HG02588 (cell line): ENCODE results near the gene CEP43.

Experiments
- ATAC-seq: cut with Tn5 transposase; IDR thresholded peaks from one replicate; pipeline ENCODE4 v1.9.1; 2021; ENCODE audit warnings: mild to moderate bottlenecking, moderate library complexity; ENCODE audit not compliant: unreplicated experiment

Gene CEP43

DNA sequence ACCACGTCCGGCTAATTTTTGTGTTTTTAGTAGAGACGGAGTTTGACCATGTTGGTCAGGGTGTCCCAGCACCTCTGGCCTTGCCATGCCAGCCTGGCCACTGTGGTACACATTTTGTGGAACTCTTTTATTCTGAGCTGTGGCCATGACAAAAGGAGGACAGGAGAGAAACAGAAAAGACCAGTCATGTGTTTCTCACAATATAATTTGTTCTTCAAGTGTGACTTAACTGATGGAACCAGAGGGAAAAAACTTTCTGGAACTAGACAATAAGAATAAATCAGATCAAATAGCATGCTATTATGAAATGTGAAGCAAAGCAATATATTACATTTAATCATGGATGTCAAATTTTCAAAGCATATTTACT, 38.6 kb upstream of the CEP43 start:
- no peak for ATAC-seq

DNA sequence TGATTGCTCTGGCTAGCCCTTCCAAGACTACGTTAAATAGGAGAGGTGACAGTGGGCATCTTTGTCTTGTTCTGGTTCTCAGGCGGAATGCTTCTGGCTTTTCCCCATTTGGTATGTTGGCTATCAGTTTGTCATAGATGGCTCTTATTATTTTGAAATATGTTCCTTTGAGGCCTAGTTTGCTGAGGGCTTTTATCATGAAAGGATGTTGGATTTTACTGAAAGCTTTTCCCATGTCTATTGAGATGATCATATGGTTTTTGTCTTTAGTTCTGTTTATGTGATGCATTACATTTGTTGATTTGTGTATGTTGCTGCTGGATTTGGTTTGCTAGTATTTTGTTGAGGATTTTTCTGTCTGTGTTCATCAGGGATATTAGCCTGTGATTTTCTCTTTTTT, 32.9 kb upstream of the CEP43 start:
- no peak for ATAC-seq

DNA sequence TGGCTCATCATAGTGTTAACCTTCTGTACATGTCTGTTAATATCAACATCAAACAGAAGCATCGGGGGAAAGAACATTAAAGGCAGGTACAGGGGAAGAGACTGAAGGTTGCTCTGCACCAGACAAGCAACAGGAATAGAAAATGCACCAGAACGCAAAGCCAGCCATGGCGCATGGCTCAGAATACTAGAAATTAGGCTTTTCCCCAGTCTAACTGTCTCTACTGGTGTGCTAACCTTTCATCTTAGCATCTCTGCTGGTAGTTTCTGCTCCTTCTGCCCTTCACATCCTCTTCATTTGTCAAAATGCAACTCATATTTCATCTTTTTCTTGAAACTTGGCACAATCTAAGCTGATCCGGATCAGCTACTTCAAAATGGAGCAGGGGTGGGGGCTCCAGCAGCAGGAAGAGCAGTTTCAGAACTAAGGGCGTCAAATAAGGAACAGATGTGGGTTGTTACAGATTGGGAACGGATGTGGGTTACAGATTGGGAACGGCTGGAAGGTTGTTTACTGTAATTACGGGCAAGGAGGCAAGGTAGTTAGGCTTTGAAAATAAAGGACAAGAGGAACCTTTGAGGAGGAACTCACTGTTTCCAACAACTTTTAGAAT, 29.7 kb upstream of the CEP43 start:
- ATAC-seq = no peak

DNA sequence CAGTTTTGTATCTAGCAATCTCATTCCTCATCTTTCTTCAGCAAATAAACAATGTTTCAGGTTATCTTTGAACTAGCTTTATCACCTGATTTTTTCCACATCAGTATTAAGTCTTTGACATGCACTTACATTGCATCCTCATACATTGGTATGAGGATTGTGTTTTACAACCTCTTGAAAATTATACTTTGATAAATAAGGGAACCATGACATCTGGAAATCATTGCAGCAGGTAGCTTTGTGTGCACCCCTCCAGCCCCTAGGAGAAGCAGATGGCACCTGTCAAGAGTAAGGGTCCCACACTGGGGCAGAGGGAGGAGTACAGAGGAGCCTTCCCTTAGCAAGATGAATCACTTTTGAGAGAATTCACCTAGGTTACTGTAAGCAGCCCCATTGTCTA, 29.1 kb upstream of the CEP43 start:
- ATAC-seq = no peak

DNA sequence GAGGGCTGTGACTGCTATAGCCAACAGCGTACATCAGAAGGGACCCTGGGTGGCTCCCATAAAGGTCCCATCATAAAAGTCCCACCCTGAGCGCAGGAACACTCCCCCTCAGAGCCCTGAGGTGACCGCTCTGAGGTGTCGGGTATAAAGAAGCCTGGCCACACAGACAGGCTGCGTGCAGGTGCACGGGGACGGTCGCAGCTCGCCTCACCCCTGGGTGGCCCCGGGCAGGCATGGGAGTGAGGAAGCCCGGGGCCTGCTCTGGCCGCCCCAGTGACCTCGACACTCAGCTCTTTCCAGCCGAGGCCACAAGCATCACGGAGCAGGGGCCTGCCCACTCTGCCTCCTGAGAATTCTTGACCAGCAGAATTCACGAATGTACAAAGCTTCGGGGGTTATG, 28.4 kb upstream of the CEP43 start:
- ATAC-seq = no peak

DNA sequence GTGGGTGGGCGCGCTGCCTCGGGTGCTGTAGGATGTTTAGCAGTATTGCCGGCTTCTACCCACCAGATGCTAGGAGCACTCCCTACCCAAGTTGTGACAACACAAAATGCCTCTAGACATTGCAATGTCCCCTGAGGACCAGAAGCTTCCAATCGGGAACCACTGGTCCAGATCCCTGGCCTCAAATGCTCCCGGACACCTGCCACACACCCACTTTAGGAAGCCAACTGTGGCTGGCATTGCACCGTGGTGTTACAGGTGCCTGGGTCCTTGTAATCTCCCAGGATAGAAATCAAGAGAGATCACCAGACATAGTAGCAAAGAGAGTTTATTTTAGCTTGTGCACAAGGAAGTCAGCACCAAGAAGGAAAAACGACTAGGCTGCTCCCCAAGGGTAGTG, 27.9 kb upstream of the CEP43 start:
- no peak for ATAC-seq

DNA sequence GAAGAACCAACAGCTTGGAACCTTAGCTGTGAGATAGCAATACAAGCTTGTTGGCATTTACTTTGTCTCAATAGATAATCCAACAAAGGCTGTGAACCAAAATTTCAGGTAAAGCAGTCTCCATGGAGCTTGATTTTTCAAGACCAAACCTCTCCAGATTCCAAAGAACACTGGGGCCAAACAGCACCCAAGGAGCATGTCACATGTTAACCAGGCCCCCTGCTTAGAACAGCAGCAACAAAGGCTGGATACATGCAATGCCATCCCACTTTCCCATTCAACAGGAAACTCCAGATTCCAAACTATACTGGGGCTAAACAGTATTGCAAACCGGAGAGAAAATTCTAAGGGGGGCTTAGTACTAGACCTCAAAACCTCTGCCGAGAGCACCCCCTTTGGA, 27.1 kb upstream of the CEP43 start:
- no peak for ATAC-seq

DNA sequence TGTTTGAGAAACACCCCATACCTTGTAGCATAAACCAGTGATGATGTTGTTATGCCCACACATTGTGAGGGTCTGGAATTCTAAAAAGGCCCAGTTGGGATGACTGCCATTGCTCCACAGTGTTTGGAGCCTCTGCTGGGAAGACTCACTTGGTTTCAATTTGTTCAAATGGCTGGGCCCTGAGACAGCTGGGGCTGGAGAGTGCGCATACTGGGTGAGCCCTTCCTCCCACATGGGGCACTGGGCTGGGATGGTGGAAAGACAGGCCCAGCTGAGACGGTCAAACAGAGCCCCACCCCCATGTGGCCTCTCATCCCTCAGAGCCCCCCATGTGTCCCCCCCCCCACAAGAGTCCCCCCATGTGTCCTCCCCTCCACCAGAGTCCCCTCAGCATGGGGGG, 22.6 kb upstream of the CEP43 start:
- ATAC-seq = no peak

DNA sequence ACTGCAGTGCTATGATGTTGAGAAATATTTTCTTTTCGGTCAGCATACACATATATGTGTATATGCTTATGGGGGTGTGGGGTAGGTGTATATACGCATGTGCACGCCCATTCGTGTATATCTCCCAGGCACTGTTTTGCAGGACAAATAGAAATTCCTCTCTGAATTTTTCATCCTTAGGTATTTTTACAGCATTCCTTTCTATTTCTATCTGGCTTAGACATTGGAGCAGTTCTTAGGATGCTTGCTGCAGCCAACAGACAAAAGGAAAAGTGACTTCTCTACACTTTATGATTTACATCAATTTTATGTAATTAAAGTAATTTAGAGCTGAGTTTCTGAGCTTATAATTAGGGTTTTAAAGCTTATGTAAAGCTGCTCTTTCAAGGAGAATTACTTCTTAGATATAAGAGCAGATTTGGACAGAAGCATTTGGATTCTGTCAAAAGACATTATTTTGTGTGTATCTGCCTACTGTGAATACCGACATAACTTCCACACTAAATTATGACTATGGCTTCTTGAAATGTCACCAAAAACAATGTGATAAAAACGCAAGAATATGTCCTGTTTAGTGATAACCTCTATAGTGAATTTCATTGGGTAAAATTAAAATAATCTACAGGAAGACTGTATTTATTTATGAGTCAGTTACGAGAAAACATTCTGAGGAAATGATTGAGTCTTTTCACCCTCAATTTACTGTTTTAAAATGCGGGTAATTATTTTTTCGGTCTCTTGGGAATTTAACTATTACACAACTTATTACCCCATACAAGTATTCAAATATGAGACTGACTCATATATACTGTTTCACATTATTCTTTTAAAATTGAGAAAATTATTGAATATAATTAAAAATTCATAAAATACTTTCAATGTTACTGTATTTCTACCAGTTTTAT, 21.3 kb upstream of the CEP43 start:
- no peak for ATAC-seq

DNA sequence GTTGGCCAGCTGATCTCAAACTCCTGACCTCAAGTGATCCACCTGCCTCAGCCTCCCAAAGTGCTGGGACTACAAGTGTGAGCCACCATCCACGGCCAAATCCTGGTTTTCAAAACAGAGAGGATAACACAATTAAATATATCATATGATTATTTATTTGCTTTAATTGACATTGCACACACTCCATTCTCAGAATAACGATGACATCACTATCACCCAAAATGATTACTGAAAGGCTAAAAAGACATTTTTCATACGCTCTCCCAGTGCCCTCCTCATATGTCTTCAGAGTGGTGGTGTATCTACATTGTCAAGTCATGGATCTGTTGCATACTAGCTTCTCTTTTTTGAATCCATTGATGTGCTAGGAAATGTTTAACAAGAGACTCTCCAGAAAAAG, 18.5 kb upstream of the CEP43 start:
- no peak for ATAC-seq

DNA sequence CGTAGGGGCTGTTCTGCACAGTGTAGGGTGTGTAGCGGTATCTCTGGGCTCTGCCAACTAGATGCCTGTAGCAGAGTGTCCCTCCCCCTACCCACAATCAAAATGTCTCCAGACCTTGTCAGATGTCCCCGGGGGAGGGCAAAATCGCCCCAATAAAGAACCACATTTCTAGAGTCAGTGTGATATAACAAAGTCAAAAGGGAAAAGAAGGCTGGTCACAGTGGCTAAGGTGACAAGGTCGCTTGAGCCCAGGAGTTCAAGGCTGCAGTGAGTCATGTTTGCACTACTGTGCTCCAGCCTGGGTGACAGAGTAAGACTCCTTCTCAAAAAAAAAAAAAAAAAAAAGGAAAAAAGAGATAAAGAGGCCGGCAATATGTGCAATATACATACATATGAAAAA, 11.7 kb upstream of the CEP43 start:
- no peak for ATAC-seq

DNA sequence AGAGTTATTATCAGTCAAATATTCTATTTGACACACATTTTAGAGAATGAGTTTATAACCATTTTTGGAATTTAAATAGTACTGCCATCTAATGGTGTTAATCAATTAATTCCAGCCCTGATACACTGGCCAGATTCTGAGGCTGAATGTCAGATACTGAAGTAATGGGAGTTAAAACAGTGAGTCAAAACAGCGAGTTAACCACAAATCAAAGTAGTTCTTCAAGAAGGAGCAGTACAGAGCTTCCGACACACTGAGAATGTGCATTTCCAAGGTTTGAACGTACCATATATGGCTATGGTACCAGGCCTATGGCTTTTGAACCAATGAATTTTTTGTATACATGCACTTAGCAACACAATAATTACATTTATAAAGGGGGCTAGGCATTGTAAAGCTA, 11.3 kb upstream of the CEP43 start:
- ATAC-seq = no peak

DNA sequence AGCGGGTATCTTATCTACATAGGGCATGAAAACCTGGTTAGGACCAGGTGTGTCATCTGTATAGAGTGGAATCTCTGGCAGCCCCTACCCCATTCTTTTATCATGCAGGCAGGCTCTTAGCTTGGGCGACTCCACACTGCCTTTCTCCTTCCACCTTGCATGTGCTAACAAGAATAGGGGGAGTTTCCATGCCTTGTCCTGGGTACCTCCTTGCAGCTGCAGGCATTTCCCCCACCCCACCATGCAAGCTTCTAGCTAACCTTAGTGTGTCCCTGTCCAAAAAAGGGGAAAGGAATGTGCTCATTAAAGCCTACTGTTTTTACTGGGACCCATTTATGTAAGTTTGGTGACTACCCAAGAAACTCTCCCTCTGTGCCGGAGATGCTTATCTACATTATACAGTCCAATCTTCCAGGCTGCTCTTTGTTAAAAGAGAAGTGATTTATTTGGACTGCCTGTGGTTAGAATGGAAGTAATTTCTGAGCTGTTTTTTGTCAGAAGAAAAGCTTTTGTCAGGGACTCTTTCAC, 10.5 kb upstream of the CEP43 start:
- ATAC-seq = no peak

DNA sequence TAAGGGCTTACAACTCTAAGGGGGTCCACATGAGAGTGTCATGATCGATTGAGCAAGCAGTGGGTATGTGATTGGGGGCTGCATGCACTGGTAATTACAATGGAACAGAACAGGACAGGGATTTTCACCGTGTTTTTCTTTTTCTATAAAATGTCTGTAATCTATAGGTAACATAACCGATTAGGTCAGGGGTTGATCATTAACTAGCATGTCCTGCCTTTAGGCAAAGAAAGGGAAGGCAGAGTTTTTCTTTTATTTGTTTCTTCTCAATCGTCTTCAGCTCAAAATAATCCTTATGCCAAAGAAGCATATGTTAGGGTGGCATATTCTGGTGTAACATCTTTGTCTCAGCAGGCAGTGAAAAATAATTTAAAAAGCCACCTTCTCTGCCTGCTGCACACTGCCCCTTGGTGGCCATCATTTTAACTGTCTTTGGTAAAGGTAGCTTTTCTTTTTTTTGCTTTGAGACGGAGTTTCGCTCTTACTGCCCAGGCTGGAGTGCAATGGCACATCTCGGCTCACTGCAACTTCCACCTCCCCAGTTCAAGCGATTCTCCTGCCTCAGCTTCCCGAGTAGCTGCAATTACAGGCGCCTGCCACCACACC, 9.7 kb upstream of the CEP43 start:
- ATAC-seq = peak; percentile 71

DNA sequence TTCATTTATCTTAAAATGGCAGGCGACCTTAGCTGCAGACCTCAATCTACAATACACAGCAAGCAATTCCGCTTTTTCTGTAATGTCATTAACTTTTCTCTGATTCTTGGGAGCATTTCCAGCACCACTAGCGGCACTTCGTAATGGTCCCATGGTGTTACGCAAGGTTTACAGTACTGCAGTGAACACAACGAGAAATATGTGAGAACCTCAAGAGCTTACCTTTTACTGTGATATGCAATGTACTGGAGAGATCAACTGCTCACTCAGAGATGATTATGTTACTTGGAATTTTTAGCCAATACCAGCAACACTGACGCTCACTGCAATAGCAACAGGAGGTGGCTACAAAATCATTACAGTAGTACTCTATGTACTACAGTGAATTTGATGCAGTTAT, 2.8 kb upstream of the CEP43 start:
- no peak for ATAC-seq

DNA sequence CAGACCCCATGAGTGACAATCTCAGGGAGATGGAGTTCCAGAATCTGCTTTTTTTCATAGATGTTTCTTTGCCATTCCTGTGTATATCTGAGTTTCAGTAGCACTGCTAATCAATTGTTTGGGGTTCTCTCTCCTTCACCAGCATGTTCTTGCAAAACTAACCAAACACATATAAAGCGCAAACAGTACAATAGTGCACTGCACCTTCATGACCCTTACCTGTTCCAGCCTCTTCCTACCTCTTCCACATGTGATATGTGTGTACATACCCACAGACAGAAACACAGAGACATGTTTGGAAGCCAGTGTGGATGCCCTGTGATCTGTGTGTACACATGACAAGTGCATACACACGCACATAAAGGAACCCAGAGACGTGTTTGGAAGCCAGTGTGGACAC, 1.8 kb upstream of the CEP43 start:
- ATAC-seq = no peak

DNA sequence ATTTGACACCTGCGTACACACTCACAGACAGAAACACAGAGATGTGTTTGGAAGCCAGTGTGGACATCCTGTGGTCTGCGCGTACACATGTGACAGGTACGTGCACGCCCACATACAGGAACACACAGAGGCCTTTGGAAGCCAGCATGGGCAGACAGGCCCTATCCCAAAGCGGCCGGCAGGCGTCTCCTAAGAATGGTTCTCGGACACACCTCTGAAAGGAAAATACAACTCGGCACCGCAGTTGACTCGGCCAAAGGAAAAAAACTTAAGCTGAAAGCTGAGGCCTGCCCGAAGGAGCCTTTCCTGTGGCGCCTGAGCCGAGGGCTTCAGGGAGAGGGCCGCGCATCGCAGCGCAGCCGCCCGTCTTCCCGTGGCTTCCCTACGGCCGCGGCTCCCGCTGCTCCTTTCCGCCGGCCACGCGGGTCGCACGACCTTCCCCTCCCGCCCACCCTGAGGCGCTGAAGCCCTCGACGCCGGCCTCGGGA, 1.4 kb upstream of the CEP43 start:
- ATAC-seq = no peak

DNA sequence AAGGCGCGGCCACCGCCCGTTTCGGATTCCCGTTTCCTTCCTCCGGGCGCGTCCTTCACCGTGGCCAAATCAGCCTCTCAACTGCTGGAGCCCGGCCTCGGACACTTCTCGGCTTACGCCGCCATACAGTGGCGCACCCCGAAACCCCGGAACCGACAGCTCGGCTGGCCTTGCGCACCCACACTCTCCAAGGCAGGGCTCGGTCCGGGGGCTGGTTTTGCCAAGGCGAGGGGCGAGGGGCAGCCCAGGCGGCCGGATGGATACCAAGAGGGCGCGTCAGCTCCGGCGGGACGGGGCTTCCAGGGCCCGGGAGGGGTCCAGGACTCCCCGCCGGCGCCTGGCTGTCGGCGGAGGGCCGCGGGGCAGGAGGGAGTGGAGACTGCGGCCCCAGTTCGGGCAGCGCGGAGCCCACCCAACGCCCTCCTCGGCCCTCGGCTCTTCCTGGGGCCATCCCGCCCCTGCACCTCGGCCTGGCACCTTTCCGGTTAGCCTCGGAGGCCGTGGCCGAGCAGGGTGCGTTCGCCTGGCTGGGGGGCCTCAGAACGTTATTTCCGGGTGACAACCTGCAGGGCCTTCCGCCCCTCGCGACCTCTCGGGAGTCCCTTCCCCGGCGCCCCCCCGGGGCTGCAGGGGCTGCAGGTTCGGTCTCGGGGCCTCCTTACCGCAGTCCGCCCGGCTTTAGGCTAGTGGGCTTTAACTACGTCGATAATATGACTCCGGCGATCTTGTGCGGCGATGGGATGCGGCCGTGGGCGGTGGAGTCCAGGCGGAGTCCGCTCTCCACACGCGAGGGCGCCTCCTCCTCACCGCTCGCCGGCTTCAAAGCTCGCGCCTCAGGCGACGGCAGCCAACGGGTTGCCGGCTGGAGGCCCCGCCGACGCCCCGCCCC, 697 bp upstream of the CEP43 start:
- ATAC-seq = peak; percentile 3

DNA sequence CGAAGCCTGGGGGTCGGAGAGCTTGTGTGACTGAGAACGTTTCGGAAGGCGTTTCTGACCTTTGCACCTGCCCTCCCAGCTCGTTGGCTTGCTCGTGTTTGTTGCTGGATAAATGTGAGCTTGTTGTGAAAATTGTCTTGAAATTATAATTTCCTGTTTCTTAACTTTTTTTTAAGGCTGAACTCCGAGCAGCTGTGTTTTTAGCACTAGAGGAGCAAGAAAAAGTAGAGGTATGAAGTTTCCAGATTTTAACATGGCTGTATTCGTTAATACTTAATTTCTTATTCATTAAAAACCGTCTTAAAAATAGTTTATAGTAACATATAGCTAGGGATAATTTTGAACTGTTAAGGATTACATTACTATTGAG, 672 bp downstream of the CEP43 start:
- ATAC-seq = no peak

DNA sequence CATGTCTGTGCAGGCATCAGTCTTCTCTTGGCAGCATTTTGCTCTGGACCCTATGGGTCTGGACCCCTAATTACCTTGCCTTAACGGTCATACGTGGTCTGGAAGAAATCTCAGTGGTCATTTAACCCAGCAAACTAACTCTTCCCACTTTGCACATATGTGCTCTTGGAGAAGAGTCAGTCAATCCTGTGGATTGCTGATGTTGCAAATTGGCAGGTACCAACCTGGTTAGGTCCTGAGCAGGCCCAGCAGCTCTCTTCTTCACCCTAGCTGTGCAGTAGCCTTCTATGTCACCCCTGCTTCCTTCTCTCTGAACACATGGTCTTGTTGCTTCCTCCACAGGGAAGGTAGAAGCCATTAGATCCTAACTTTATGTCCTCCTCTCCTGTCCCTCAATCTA, 1.6 kb downstream of the CEP43 start:
- ATAC-seq = no peak
